Measurements from ENCODE around the gene PRKD2.

DNA sequence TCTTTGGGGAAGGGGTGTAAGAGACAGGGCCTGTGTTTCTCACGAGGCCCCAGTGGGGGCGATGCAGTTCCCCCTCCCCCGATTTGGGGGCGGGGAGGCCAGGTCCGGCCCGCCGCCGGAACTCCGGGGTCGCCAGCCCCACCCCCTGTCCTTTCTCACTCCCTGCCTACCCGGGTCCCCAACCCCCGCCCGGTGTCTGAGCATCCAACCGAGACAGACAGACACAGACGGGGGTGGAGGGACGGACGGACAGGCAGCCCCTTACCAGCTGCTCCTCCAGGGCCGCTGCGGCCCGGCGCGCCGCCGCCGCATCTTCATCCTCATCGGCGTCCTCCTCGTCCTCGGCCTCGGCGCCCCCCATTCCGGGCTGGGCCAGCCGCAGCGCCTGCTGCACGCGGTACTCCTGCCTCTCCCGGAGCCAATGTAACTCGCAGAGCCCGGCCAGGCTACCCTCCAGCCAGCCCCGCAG is 56.3 kb downstream of the PRKD2 start:
- TF ChIP-seq POLR2A (IDR thresholded peaks at IDR 0.05), result no peak
- TF ChIP-seq, protein P1, sequence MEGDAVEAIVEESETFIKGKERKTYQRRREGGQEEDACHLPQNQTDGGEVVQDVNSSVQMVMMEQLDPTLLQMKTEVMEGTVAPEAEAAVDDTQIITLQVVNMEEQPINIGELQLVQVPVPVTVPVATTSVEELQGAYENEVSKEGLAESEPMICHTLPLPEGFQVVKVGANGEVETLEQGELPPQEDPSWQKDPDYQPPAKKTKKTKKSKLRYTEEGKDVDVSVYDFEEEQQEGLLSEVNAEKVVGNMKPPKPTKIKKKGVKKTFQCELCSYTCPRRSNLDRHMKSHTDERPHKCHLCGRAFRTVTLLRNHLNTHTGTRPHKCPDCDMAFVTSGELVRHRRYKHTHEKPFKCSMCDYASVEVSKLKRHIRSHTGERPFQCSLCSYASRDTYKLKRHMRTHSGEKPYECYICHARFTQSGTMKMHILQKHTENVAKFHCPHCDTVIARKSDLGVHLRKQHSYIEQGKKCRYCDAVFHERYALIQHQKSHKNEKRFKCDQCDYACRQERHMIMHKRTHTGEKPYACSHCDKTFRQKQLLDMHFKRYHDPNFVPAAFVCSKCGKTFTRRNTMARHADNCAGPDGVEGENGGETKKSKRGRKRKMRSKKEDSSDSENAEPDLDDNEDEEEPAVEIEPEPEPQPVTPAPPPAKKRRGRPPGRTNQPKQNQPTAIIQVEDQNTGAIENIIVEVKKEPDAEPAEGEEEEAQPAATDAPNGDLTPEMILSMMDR (IDR thresholded peaks at IDR 0.05 in 8 of 11, conservative IDR thresholded peaks at IDR 0.05 in 3 of 11), result no peak

All from spleen (tissue), 7 donors.